ENCODE measurements around the gene ERAS. TPM values are rescaled to one million over a fixed set of nuclear protein-coding genes. Genes with fewer than 3 reads are reported as not detected.

The ERAS gene
- total RNA-seq: not detected
- 0.10 TPM for polyA plus RNA-seq

- WGBS: 45% methylated on average over 61 of the region's 67 CpGs
- no peak for DNase-seq (ENCODE audit: extremely low spot score)
- H3K4me1 ChIP-seq (ENCODE audit: insufficient read depth): no peaks in the 10 kb centered on the region
- no peak within 1 kb of the TSS for H3K4me3 ChIP-seq (ENCODE audit: low read depth, low read length)
- no peak within 1 kb of the TSS for H3K27ac ChIP-seq (ENCODE audit: low read depth)
- no peaks in the 10 kb centered on the region for H3K36me3 ChIP-seq (ENCODE audit: insufficient read depth)
Measured at GRCh38 chrX:48826135-48826875, at the start of gene ERAS. TSS of gene ERAS (plus strand) at chrX:48826513. CDS start at chrX:48829124, 2,611 bp downstream.

- H3K27ac ChIP-seq (ENCODE audit: low read depth): no peak overlapping the region
- 78% methylated on average over 13 of the region's 13 CpGs for WGBS
- H3K4me1 ChIP-seq (ENCODE audit: insufficient read depth): no peaks in the 10 kb centered on the region
- no peaks in the 10 kb centered on the region for H3K36me3 ChIP-seq (ENCODE audit: insufficient read depth)
- H3K4me3 ChIP-seq (ENCODE audit: low read depth, low read length): no peak overlapping the region
- no peak for DNase-seq (ENCODE audit: extremely low spot score)
Measured at GRCh38 chrX:48776818-48777439, 49.4 kb upstream of the ERAS start.

- DNase-seq (ENCODE audit: extremely low spot score): no peak
Measured at GRCh38 chrX:48779399-48779798, 46.9 kb upstream of the ERAS start.

GRCh38 chrX:48781705-48782104 is 44.6 kb upstream of the ERAS start:
- DNase-seq (ENCODE audit: extremely low spot score): no peak
- Histone ChIP-seq H3K27ac (ENCODE audit: low read depth) (no peak overlapping the region), H3K4me3 (ENCODE audit: low read depth, low read length) (no peak overlapping the region), H3K36me3 (ENCODE audit: insufficient read depth) (no peaks in the 10 kb centered on the region), H3K4me1 (ENCODE audit: insufficient read depth) (no peaks in the 10 kb centered on the region)
- WGBS: 90% methylated on average over 6 of the region's 6 CpGs

More at GRCh38 chrX:48779399-48779798, 46.9 kb upstream of the ERAS start:
- H3K4me3 ChIP-seq (ENCODE audit: low read depth, low read length): no peak overlapping the region
- no peaks in the 10 kb centered on the region for H3K36me3 ChIP-seq (ENCODE audit: insufficient read depth)
- no peak overlapping the region for H3K27ac ChIP-seq (ENCODE audit: low read depth)
- 83% methylated on average over 7 of the region's 7 CpGs for WGBS
- H3K4me1 ChIP-seq (ENCODE audit: insufficient read depth): no peaks in the 10 kb centered on the region

GRCh38 chrX:48782216-48782615 is 44.1 kb upstream of the ERAS start:
- WGBS: 69% methylated on average over 2 of the region's 2 CpGs
- Histone ChIP-seq H3K36me3 (ENCODE audit: insufficient read depth) (no peaks in the 10 kb centered on the region), H3K4me1 (ENCODE audit: insufficient read depth) (no peaks in the 10 kb centered on the region), H3K4me3 (ENCODE audit: low read depth, low read length) (no peak overlapping the region), H3K27ac (ENCODE audit: low read depth) (no peak overlapping the region)
- no peak for DNase-seq (ENCODE audit: extremely low spot score)

GRCh38 chrX:48782795-48783194 is 43.5 kb upstream of the ERAS start:
- WGBS: 68% methylated on average over 13 of the region's 13 CpGs
- H3K27ac ChIP-seq (ENCODE audit: low read depth): no peak overlapping the region
- no peak for DNase-seq (ENCODE audit: extremely low spot score)
- no peaks in the 10 kb centered on the region for H3K36me3 ChIP-seq (ENCODE audit: insufficient read depth)
- H3K4me1 ChIP-seq (ENCODE audit: insufficient read depth): no peaks in the 10 kb centered on the region
- H3K4me3 ChIP-seq (ENCODE audit: low read depth, low read length): no peak overlapping the region

GRCh38 chrX:48784726-48785125 is 41.6 kb upstream of the ERAS start:
- Histone ChIP-seq H3K4me3 (ENCODE audit: low read depth, low read length) (no peak overlapping the region), H3K36me3 (ENCODE audit: insufficient read depth) (no peaks in the 10 kb centered on the region), H3K4me1 (ENCODE audit: insufficient read depth) (no peaks in the 10 kb centered on the region), H3K27ac (ENCODE audit: low read depth) (no peak overlapping the region)
- DNase-seq (ENCODE audit: extremely low spot score): no peak
- 50% methylated on average over 3 of the region's 3 CpGs for WGBS

GRCh38 chrX:48785186-48785539 is 41.1 kb upstream of the ERAS start:
- Histone ChIP-seq H3K36me3 (ENCODE audit: insufficient read depth) (no peaks in the 10 kb centered on the region), H3K27ac (ENCODE audit: low read depth) (no peak overlapping the region), H3K4me1 (ENCODE audit: insufficient read depth) (no peaks in the 10 kb centered on the region), H3K4me3 (ENCODE audit: low read depth, low read length) (no peak overlapping the region)
- no peak for DNase-seq (ENCODE audit: extremely low spot score)
- 92% methylated on average over 1 of the region's 1 CpG for WGBS

GRCh38 chrX:48785540-48786214 is 40.6 kb upstream of the ERAS start:
- Histone ChIP-seq H3K4me3 (ENCODE audit: low read depth, low read length) (no peak overlapping the region), H3K4me1 (ENCODE audit: insufficient read depth) (no peaks in the 10 kb centered on the region), H3K36me3 (ENCODE audit: insufficient read depth) (no peaks in the 10 kb centered on the region), H3K27ac (ENCODE audit: low read depth) (no peak overlapping the region)
- 71% methylated on average over 16 of the region's 16 CpGs for WGBS
- no peak for DNase-seq (ENCODE audit: extremely low spot score)

GRCh38 chrX:48786341-48786800 is 39.9 kb upstream of the ERAS start, which contains the start of gene GATA1:
TSS of gene GATA1 (plus strand) at chrX:48786590. CDS start at chrX:48791110, 4,520 bp downstream.
- Histone ChIP-seq H3K36me3 (ENCODE audit: insufficient read depth) (no peaks in the 10 kb centered on the region), H3K4me1 (ENCODE audit: insufficient read depth) (no peaks in the 10 kb centered on the region), H3K27ac (ENCODE audit: low read depth) (no peak within 1 kb of the TSS), H3K4me3 (ENCODE audit: low read depth, low read length) (no peak within 1 kb of the TSS)
- 81% methylated on average over 7 of the region's 7 CpGs for WGBS
- no peak for DNase-seq (ENCODE audit: extremely low spot score)

- Histone ChIP-seq H3K4me3 (ENCODE audit: low read depth, low read length) (no peak overlapping the region), H3K27ac (ENCODE audit: low read depth) (no peak overlapping the region), H3K4me1 (ENCODE audit: insufficient read depth) (no peaks in the 10 kb centered on the region), H3K36me3 (ENCODE audit: insufficient read depth) (no peaks in the 10 kb centered on the region)
- WGBS: 66% methylated on average over 6 of the region's 6 CpGs
- no peak for DNase-seq (ENCODE audit: extremely low spot score)
Measured at GRCh38 chrX:48786825-48787504, 39.3 kb upstream of the ERAS start.

- H3K4me1 ChIP-seq (ENCODE audit: insufficient read depth): no peaks in the 10 kb centered on the region
- 49% methylated on average over 17 of the region's 17 CpGs for WGBS
Measured at GRCh38 chrX:48787505-48788443, 38.5 kb upstream of the ERAS start.

More at GRCh38 chrX:48787505-48788443, 38.5 kb upstream of the ERAS start:
- H3K36me3 ChIP-seq (ENCODE audit: insufficient read depth): no peaks in the 10 kb centered on the region
- H3K4me3 ChIP-seq (ENCODE audit: low read depth, low read length): no peak overlapping the region
- H3K27ac ChIP-seq (ENCODE audit: low read depth): no peak overlapping the region
- DNase-seq (ENCODE audit: extremely low spot score): no peak
